GM23338 (cell line): Measurements from ENCODE around the gene ZFP28. TPM values are rescaled to one million over a fixed set of nuclear protein-coding genes. Genes with fewer than 3 reads are reported as not detected.

ENCODE experiments used
- ATAC-seq: fragments of 200-7000 bp; cut with Tn5 transposase; 3 replicates; pipeline ENCODE4 v1.9.1; 2020
- DNase-seq: peaks from one replicate; pipeline ENCODE4 v3.0.0-alpha.2; 2015; ENCODE audit warnings: low spot score
- H2AFZ ChIP-seq: fragments of 200-600 bp; sonication (generic); 2 replicates; pipeline ENCODE4 v1.8.0; 2016; ENCODE audit warnings: antibody characterized with exemption, mild to moderate bottlenecking, moderate library complexity
- H3F3A ChIP-seq: fragments of 200-600 bp; sonication (generic); replicated peaks from 2 replicates; pipeline ENCODE4 v1.8.0; 2017; ENCODE audit warnings: antibody characterized with exemption, mixed run types, low read depth
- H3K27ac ChIP-seq: fragments of 200-600 bp; sonication (generic); 2 replicates; pipeline ENCODE4 v1.6.1; 2016; ENCODE audit warnings: low read depth
- H3K27me3 ChIP-seq: fragments of 200-600 bp; sonication (generic); 2 replicates; pipeline ENCODE4 v1.8.0; 2016; ENCODE audit warnings: mild to moderate bottlenecking, mixed run types, moderate library complexity; ENCODE audit not compliant: insufficient read depth
- H3K36me3 ChIP-seq: fragments of 200-600 bp; sonication (generic); 2 replicates; pipeline ENCODE4 v1.8.0; 2016; ENCODE audit warnings: mild to moderate bottlenecking; ENCODE audit not compliant: insufficient read depth
- H3K4me1 ChIP-seq: fragments of 200-600 bp; sonication (generic); 2 replicates; pipeline ENCODE4 v1.8.0; 2016; ENCODE audit warnings: mild to moderate bottlenecking, moderate library complexity; ENCODE audit not compliant: insufficient read depth
- H3K4me2 ChIP-seq: fragments of 200-600 bp; sonication (generic); 2 replicates; pipeline ENCODE4 v1.7.1; 2017; ENCODE audit warnings: mixed run types
- H3K4me3 ChIP-seq: fragments of 200-600 bp; sonication (generic); 2 replicates; pipeline ENCODE4 v1.6.1; 2016; ENCODE audit warnings: mixed run types
- H3K79me2 ChIP-seq: fragments of 200-600 bp; sonication (generic); replicated peaks from 2 replicates; pipeline ENCODE4 v1.8.0; 2017; ENCODE audit warnings: mild to moderate bottlenecking; ENCODE audit not compliant: insufficient read depth
- H3K9me2 ChIP-seq: fragments of 200-600 bp; sonication (generic); 2 replicates; pipeline ENCODE4 v1.8.0; 2017; ENCODE audit not compliant: insufficient read depth
- H4K20me1 ChIP-seq: fragments of 200-600 bp; sonication (generic); replicated peaks from 2 replicates; pipeline ENCODE4 v1.8.0; 2017; ENCODE audit warnings: mild to moderate bottlenecking; ENCODE audit not compliant: insufficient read depth
- H3K27ac Mint-ChIP-seq: 2 replicates; pipeline ENCODE4 v1.8.0; 2020; ENCODE audit warnings: inconsistent platforms, mild to moderate bottlenecking, moderate library complexity, mixed read lengths
- H3K27me3 Mint-ChIP-seq: 3 replicates; pipeline ENCODE4 v1.8.0; 2022; ENCODE audit warnings: low read depth, mild to moderate bottlenecking, moderate library complexity, mixed read lengths, inconsistent platforms; ENCODE audit not compliant: insufficient read depth, poor library complexity
- H3K36me3 Mint-ChIP-seq: 3 replicates; pipeline ENCODE4 v1.8.0; 2021; ENCODE audit warnings: low read depth, mild to moderate bottlenecking, inconsistent platforms, moderate library complexity, mixed read lengths
- H3K4me1 Mint-ChIP-seq: 3 replicates; pipeline ENCODE4 v1.8.0; 2020; ENCODE audit warnings: mild to moderate bottlenecking, inconsistent platforms, mixed read lengths
- H3K4me3 Mint-ChIP-seq: 3 replicates; pipeline ENCODE4 v1.8.0; 2021; ENCODE audit warnings: moderate library complexity, mild to moderate bottlenecking, inconsistent platforms, mixed read lengths
- H3K9me3 Mint-ChIP-seq: 3 replicates; pipeline ENCODE4 v1.8.0; 2020; ENCODE audit warnings: moderate library complexity, mild to moderate bottlenecking, inconsistent platforms, mixed read lengths
- CREB1 ChIP-seq: fragments of 250-450 bp; sonication (Bioruptor Pico); IDR thresholded peaks from 2 replicates; pipeline ENCODE4 v1.5.0; 2020; ENCODE audit warnings: low read depth, mild to moderate bottlenecking, moderate library complexity
- ETS1 ChIP-seq: IDR thresholded peaks from 2 replicates; pipeline ENCODE4 v1.6.1; 2016; ENCODE audit warnings: antibody characterized with exemption
- EZH2 ChIP-seq: fragments of 200-600 bp; sonication (generic); IDR thresholded peaks from one replicate; pipeline ENCODE4 v1.8.0; 2017; ENCODE audit warnings: antibody characterized with exemption, mild to moderate bottlenecking, low read depth; ENCODE audit not compliant: unreplicated experiment
- JUNB ChIP-seq: IDR thresholded peaks from one replicate; pipeline ENCODE4 v1.6.1; 2016; ENCODE audit warnings: antibody characterized with exemption; ENCODE audit not compliant: unreplicated experiment
- NANOG ChIP-seq: IDR thresholded peaks from 2 replicates; pipeline ENCODE4 v1.6.1; 2016; ENCODE audit warnings: antibody characterized with exemption, borderline replicate concordance
- POLR2AphosphoS5 ChIP-seq: IDR thresholded peaks from 2 replicates; pipeline ENCODE4 v1.6.1; 2016; ENCODE audit warnings: antibody characterized with exemption, low read depth
- REST ChIP-seq: IDR thresholded peaks from one replicate; pipeline ENCODE4 v1.6.1; 2018; ENCODE audit warnings: antibody characterized with exemption; ENCODE audit not compliant: unreplicated experiment
- STAT1 ChIP-seq: IDR thresholded peaks from one replicate; pipeline ENCODE4 v1.6.1; 2016; ENCODE audit warnings: antibody characterized with exemption; ENCODE audit not compliant: unreplicated experiment
- ZNF114 ChIP-seq: fragments of 250-450 bp; sonication (Bioruptor Pico); IDR thresholded peaks from 2 replicates; pipeline ENCODE4 v1.5.0; 2020; ENCODE audit warnings: mild to moderate bottlenecking, moderate library complexity
- ZNF331 ChIP-seq: fragments of 250-450 bp; sonication (Bioruptor Pico); IDR thresholded peaks from 2 replicates; pipeline ENCODE4 v1.5.0; 2020; ENCODE audit warnings: low read depth, mild to moderate bottlenecking, moderate library complexity
- polyA plus RNA-seq: library from polyadenylated mRNA; unstranded; fragments of >200 nt; fragmentation: Nextera tagmentation; extraction: Ambion mirVana; gene quantifications from 2 replicates; pipeline ENCODE4 v1.2.1, GENCODE V29; 2016
- total RNA-seq: library from RNA; depleted of rRNA; stranded (reverse); fragments of >200 nt; shearing (Covaris generic); gene quantifications from 2 replicates; pipeline ENCODE4 v1.2.3, GENCODE V29; 2014
- TF ChIP-seq, protein P1 (sequence below), 2 experiments: fragments of 200-600 bp in 1 of 2; sonication (generic) in 1 of 2; conservative IDR thresholded peaks; 2 replicates each; pipeline versions ENCODE4 v1.5.1 to v1.6.1; 2016 to 2017; ENCODE audit warnings: antibody characterized with exemption in 2 of 2, low read depth in 2 of 2, mild to moderate bottlenecking in 2 of 2, moderate library complexity in 1 of 2
- TF ChIP-seq, protein P2 (sequence below): fragments of 250-450 bp; sonication (Bioruptor Pico); IDR thresholded peaks from 2 replicates; pipeline ENCODE4 v1.5.0; 2020; ENCODE audit warnings: mild to moderate bottlenecking, moderate library complexity

ZFP28 gene
- total and polyA plus RNA-seq, 2 experiments from 2014 or later, result 3.0 to 7.9 TPM

DNA sequence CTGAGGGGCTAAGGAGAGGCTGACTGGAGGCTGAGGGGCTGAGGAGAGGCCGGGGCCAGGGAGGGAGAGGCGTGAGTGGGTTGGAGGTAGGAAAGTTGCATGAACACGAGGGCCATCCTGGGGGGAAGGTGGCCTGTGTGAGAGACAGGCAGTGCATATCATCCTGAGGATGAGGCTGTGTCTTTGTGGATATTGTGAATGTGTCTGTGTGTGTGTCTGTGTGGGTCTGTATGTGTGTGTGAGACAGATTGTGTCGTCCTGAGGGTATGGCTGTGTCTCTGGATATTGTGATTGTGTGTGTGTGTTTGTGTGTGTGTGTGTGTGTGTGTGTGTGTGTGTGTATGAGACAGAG, 56.8 kb downstream of the ZFP28 start:
- peaks cover 38% of the 10 kb centered on the region for H3K9me3 Mint-ChIP-seq
- Histone ChIP-seq H3K27me3 (no peaks in the 10 kb centered on the region), H3K79me2 (peaks cover 34% of the 10 kb centered on the region), H4K20me1 (no peaks in the 10 kb centered on the region), H3K4me2 (peak overlapping the region; percentile 85), H3K4me1 (0 out of 2 replicates have a peak, but pooled peaks cover 3% of the 10 kb centered on the region), H3K9me2 (no peaks in the 10 kb centered on the region), H2AFZ (peak overlapping the region; percentile 80; the same call in 1 of the 2 replicates), H3K4me3 (peak overlapping the region; percentile 92), H3F3A (no peaks in the 10 kb centered on the region), H3K36me3 (no peaks in the 10 kb centered on the region), H3K27ac (no peak overlapping the region)
- peaks cover 28% of the 10 kb centered on the region for H3K36me3 Mint-ChIP-seq
- DNase-seq, result no peak
- H3K27me3 Mint-ChIP-seq, result peaks cover 8% of the 10 kb centered on the region
- no peak for TF ChIP-seq ZNF331 (CRISPR knock-in tag)
- TF ChIP-seq, protein P1, sequence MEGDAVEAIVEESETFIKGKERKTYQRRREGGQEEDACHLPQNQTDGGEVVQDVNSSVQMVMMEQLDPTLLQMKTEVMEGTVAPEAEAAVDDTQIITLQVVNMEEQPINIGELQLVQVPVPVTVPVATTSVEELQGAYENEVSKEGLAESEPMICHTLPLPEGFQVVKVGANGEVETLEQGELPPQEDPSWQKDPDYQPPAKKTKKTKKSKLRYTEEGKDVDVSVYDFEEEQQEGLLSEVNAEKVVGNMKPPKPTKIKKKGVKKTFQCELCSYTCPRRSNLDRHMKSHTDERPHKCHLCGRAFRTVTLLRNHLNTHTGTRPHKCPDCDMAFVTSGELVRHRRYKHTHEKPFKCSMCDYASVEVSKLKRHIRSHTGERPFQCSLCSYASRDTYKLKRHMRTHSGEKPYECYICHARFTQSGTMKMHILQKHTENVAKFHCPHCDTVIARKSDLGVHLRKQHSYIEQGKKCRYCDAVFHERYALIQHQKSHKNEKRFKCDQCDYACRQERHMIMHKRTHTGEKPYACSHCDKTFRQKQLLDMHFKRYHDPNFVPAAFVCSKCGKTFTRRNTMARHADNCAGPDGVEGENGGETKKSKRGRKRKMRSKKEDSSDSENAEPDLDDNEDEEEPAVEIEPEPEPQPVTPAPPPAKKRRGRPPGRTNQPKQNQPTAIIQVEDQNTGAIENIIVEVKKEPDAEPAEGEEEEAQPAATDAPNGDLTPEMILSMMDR (conservative IDR thresholded peaks at IDR 0.05; ENCODE audit: low read depth in 2 of 2), result no peak
- TF ChIP-seq ZNF114 (CRISPR knock-in tag), result no peak
- TF ChIP-seq POLR2AphosphoS5, result no peak
- no peak for TF ChIP-seq REST
- TF ChIP-seq, protein P2, sequence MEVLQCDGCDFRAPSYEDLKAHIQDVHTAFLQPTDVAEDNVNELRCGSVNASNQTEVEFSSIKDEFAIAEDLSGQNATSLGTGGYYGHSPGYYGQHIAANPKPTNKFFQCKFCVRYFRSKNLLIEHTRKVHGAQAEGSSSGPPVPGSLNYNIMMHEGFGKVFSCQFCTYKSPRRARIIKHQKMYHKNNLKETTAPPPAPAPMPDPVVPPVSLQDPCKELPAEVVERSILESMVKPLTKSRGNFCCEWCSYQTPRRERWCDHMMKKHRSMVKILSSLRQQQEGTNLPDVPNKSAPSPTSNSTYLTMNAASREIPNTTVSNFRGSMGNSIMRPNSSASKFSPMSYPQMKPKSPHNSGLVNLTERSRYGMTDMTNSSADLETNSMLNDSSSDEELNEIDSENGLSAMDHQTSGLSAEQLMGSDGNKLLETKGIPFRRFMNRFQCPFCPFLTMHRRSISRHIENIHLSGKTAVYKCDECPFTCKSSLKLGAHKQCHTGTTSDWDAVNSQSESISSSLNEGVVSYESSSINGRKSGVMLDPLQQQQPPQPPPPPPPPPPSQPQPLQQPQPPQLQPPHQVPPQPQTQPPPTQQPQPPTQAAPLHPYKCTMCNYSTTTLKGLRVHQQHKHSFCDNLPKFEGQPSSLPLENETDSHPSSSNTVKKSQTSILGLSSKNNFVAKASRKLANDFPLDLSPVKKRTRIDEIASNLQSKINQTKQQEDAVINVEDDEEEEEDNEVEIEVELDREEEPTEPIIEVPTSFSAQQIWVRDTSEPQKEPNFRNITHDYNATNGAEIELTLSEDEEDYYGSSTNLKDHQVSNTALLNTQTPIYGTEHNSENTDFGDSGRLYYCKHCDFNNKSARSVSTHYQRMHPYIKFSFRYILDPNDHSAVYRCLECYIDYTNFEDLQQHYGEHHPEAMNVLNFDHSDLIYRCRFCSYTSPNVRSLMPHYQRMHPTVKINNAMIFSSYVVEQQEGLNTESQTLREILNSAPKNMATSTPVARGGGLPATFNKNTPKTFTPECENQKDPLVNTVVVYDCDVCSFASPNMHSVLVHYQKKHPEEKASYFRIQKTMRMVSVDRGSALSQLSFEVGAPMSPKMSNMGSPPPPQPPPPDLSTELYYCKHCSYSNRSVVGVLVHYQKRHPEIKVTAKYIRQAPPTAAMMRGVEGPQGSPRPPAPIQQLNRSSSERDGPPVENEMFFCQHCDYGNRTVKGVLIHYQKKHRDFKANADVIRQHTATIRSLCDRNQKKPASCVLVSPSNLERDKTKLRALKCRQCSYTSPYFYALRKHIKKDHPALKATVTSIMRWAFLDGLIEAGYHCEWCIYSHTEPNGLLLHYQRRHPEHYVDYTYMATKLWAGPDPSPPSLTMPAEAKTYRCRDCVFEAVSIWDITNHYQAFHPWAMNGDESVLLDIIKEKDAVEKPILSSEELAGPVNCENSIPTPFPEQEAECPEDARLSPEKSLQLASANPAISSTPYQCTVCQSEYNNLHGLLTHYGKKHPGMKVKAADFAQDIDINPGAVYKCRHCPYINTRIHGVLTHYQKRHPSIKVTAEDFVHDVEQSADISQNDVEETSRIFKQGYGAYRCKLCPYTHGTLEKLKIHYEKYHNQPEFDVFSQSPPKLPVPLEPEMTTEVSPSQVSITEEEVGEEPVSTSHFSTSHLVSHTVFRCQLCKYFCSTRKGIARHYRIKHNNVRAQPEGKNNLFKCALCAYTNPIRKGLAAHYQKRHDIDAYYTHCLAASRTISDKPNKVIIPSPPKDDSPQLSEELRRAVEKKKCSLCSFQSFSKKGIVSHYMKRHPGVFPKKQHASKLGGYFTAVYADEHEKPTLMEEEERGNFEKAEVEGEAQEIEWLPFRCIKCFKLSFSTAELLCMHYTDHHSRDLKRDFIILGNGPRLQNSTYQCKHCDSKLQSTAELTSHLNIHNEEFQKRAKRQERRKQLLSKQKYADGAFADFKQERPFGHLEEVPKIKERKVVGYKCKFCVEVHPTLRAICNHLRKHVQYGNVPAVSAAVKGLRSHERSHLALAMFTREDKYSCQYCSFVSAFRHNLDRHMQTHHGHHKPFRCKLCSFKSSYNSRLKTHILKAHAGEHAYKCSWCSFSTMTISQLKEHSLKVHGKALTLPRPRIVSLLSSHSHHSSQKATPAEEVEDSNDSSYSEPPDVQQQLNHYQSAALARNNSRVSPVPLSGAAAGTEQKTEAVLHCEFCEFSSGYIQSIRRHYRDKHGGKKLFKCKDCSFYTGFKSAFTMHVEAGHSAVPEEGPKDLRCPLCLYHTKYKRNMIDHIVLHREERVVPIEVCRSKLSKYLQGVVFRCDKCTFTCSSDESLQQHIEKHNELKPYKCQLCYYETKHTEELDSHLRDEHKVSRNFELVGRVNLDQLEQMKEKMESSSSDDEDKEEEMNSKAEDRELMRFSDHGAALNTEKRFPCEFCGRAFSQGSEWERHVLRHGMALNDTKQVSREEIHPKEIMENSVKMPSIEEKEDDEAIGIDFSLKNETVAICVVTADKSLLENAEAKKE, result no peak
- TF ChIP-seq EZH2, result no peak
- no peak for TF ChIP-seq ETS1
- TF ChIP-seq CREB1 (CRISPR knock-in tag), result no peak
- no peak for TF ChIP-seq NANOG
- TF ChIP-seq JUNB, result no peak
- TF ChIP-seq STAT1, result no peak
- peaks cover 12% of the 10 kb centered on the region for H3K4me1 Mint-ChIP-seq
- peak overlapping the region; percentile 78 for H3K27ac Mint-ChIP-seq
- H3K4me3 Mint-ChIP-seq, result peak overlapping the region; percentile 93
- ATAC-seq, result no peak
